Left renal pelvis (tissue), 4 donors: ENCODE measurements around the gene SYNPR. TPM values are rescaled to one million over a fixed set of nuclear protein-coding genes. Genes with fewer than 3 reads are reported as not detected.

Source experiments
- DNase-seq, 4 donors: peaks; one replicate each; pipeline ENCODE4 v3.0.0-alpha.2; 2013; ENCODE audit warnings: low read depth in 4 of 4, low spot score in 3 of 4
- polyA plus RNA-seq, 4 donors: library from polyadenylated mRNA; unstranded; fragments of 120-200 nt; gene quantifications; one replicate each; pipeline ENCODE4 v1.2.1, GENCODE V29; 2013; ENCODE audit not compliant: insufficient read length in 4 of 4

Gene SYNPR
- polyA plus RNA-seq, 4 donors = 0.06 to 0.13 TPM; not detected in 2

DNA sequence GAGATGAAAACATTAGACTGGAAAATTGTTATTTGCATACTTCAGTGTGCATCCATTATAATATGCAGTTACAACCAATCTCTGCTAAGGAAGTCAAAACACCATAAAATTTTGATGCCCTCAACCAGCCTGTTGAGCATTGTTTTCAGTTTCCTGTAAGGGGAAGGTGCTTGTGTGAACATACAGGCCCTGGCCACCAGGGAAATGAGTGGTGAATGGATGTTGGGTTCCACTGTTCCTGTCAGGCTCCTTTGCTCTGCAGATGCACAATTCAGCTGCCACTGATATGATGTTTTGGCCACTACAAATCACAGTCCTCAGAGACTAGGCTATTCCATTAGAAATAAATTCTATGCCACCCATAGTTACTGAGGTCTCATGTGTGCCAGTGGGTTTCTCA lies 184.6 kb downstream of the SYNPR start:
- no peak for DNase-seq

DNA sequence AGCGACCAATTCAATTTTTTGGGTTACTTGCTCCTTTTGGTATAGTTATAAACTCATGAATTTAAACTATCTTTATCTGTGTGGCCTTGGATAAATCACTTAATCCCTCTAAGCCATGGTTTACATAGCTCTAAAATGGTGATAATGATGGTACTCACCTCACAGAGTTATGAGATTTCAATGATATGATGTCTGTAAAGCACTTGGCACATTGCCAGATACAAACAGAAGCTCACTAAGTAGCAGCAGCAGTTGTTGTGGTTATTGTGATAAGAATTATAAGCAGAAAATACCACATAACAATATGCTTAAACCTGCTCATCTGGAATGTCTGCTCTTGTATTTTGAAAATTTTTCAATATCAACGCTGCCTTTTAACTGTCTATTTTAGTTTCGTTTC lies 189.3 kb downstream of the SYNPR start:
- DNase-seq = no peak

DNA sequence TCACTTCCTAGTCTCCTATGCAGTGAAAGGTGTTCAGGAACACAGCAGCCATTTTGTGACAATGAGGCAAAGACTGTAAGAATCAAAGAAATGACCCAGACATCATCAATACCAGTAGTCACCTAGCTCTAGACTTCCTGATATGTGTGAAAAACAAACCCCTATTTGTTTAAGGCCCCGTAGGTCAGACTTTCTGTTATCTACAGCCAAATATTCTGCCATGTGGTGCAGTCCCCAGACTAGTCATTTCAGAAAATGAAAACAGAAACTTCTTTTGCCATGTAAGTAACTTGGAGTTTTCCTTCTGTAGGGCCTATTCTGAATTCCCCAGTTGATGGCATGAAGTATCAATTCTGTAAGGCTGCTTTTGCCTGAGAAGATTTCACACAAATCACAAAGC lies 192.6 kb downstream of the SYNPR start:
- no peak for DNase-seq

DNA sequence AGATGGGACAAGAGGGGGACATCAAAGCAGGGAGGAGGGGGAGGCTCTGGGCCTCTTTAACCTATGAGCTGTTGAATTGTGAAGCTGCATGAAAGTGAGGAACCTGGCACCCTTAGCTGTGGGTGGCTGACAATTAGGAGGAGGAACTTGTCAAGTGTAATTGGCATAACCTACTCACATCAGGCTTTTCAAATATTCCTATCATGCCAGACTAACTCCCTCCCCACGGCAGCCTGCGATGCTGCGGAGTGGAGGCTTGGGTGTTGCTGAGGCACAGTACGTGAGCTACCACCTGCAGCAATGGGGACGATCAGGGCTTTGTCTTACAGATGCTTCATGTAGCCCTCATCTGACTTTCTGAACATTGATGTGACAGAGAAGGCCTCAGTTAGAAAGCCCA lies 193.7 kb downstream of the SYNPR start:
- no peak for DNase-seq

DNA sequence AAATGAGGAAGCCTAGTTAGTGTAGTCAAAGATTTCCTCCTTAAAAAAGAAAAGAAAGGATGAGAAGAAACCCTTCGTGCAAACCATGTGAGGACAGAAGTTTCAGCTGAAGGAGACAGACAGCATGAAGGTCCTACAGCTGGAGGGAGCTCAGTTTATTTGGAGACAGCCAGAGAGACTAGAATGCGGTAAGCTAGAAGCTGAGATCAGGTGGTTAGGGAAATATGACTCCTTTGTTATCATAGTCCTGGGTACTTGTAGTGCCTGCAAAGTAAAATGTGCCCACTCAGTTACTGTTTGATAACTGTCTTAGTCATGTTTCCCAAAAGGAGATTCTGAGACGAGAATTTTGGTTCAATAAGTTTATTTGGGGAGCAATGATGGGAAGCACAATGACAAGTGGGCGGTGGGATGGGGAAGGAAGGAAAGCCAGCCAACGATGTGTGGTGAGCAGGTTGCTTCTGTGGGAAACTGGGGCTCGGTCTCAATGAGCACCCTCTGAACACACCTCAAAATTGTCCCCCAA lies 195.6 kb downstream of the SYNPR start:
- DNase-seq = no peak

DNA sequence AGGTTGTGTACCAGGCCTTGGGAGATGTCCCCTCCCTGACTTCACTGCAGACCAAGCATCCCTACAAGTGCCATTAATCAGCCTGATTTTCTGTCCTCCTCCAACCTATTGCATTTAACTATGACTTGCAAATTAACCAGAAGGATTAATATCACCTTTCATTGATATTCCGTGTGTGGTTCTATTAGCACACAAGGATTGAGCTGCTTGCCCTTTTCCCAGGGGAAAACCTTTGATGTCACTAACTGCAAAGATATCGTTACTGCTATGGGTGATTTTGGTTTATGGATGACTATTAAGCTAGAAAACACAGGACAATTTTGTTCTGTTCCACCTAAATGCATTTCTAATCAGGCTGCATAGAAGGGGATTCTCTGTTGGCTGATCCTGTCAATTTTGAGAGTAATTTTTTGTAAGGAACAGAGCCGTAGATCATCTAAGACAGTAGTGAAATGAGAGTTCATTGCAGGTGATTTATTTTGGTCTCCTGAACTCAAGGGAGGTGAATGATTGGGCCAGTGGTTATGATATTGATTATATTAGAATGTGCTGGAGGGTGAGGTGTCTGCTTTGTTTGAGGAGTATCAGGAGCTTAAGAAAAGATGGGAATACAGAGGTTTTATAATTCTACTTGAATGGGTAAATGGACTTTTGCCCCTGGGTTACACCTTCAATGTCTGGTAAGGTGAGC lies 196.9 kb downstream of the SYNPR start:
- no peak for DNase-seq

DNA sequence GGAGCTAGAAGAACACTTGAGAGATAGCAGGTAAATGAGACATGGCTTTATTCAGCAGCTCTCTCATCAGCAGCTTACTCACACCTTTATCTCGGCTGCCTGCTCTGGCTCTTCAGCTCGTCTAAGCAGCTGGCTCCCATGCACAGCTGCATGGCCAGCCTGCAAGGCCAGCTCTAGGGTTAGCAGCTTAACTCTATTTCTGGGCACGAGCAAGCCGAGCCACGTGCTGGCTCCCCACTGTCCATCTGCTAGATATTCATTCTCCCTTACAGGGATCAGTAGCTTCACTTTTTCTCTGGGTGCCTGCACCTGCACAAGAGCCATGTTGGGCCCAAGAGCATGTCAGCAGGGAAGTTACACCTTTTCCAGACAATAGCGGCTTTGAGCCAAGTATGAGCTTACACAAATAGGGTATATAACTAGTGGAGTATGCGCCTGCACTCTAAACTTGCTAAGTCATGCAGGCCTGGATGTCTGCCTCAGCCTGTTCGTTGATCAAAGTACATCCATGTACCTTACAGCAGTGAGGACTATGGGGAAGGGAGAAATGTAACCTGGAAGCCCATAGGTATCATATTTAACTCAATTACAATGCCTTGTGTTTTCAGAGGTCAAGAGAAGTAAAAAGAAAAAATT lies 199.5 kb downstream of the SYNPR start:
- DNase-seq = no peak

DNA sequence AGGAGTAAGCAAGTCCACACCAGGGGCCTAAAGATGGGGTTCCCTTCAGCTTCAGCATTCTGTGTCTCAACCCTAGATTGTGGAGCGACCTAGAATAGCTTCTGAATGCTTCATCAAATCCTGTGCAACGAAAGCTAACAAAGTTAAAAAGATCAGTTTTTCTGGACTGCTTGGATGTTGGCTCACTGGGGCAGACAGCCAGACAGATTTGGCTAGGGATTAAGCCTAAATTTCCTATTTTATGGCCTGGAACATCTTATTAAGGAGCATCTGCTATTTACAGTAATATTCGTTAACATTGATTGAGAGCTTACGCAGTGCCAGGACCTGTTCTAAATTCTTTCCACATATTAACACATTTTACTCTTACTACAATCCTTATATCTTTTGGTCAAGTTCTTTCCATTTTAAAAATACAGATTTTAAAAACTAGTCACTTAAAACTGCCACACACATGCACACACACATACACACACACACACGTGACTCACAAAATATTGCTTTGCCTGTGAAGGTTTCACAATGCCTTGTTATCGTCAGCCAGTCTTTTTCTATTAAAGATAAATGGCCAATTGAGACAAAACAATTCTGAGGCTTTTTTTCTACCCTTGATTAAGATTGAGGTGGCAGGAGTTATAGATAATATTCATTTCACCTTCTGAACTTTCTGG lies 201.0 kb downstream of the SYNPR start:
- DNase-seq = no peak

DNA sequence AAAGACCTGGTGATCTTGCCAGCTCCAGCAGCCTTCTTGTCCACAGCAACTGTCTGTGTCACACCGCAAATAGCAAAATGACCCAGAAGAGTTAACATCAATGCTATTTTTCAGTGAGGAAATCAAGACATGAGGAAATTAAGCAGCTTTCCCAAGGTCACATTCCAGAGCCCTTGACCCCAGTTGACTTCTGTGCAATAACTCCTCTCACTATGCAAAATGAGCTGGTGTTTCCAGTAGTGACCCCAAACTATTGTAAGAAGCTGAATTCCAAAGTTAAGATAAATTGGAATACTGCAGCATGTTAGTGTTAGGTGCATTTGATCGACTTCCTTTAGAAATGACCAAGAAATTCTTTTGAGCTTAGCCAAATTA lies 201.5 kb downstream of the SYNPR start:
- DNase-seq = peak in 2 of 4 donors; percentile 7 to 10

DNA sequence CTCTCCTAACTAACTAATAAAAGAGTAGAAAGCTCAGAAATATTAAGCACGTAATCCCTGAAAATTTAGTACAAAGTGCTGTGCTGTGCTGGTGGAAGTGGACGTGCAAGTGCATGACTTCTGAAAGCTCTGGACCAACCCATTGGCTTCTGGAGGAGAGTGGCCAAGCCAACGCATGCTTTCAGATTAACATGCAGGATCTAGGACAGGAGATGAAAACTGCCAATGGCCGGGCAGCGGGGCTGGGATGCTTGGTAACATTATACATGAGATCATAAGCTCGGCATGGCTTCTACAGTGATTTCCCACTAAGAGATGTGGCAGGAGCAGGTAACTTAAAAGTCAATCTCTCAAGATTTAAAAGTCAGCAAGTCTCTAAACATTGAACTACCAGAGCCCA lies 203.5 kb downstream of the SYNPR start:
- no peak for DNase-seq

DNA sequence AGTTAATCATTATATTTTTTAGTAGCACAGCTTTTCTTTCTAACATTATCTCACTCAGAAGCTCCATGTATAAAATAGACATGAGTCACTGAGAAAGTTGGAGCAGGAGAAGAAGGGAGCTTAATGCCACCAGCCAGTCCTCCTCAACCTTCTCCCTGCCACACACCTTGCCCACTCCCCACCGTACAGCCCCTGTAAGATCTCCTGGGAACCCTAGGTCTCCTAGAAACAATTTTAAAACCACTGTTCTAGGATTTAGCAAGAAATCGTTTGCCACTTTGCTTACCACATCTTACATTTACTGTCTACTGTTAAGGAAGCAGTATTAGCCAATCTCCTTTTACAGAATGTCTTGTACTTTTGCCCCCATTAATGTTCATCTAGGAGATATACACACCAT lies 204.2 kb downstream of the SYNPR start:
- DNase-seq = no peak

DNA sequence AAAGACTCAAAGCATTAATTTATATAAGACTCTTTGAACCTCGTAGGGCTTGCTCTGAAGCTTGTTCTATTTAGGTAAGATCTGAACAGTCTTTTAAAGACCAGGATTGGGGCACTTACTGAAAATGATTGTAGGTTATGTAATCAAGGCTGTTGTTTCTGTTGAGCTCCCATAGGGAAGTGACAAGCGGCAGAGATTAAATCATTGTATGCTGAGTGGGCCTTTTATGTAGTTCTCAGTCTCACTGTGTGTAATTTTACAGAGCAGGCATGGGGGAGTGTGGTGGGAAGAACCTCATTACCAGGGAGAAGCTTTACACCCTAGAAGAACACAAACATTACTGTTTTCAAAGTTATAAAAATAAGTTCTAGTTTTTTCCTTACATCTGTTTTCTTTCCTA lies 214.4 kb downstream of the SYNPR start:
- DNase-seq = no peak

DNA sequence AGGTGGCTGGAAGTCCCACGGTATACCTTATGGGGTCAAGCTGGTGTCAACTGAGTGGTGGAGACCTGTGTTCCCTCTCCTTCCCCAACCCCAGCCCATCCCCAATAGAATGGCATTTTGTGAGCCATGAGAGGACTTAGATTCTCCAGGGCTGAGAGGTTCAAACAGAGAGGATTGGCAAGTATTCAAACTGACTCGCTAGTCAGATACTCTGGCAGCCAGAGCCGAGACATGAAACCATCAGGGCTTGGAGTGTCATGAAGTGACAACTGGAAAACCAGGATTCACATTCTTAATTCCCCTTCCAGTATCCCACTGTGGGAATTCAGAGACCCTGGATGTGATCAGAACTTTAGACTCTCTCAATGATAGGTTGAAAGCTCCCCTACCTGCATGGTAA lies 215.0 kb downstream of the SYNPR start:
- DNase-seq = no peak

DNA sequence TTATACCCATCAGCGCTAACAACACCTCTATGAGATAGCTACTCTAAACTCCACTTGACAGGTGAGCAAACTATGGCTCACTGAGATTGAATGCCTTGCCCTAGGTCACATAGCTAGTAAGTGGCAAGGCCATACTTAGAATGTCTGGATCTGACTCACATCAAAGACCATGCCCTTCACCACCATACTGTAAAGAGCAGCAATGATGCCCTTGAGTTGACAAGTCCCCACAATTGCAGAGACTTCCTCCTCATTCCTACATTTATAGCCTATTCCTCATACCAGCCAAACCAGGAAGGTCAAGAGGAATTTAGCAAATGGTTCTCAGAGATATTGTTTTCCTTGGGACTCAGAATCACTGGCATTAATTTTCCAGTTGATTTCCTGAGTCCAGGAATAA lies 216.5 kb downstream of the SYNPR start:
- no peak for DNase-seq

DNA sequence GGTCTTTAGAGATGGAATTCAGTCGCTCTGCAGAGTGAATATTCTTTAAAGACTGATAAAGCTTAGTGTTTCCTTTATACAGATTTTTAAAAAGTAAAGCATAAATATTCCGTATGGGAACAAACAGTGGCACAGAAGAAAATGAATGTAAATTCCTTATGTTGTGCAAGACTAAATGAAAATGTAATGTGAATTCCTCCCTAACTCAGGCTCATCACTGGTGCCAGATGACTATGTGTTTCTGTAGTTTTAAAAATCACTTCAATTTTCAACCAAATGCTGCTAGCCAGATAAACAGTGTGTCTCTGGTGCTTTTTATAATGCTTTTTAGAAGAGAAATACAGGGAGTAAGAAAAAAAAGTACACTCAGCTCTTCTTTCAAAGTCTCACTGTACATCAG lies 219.5 kb downstream of the SYNPR start:
- DNase-seq = no peak

DNA sequence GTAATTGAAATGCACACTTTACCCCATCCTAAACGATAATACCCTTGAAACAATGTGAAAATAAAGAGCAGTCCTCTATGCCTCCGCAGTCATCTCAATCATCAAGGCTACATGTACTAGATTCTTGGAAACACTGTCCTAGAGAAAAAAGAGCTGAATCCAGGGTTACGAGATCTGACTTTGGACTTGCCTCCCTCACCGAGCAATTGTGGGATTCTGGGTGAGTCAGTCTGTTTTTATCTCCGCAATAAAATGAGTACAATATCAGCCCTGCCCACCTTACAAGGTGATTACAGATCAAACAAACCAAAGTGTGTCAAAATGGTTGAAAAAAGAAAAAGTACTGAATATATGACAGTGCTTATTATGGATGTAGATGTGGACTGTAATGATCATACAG lies 222.1 kb downstream of the SYNPR start:
- no peak for DNase-seq

DNA sequence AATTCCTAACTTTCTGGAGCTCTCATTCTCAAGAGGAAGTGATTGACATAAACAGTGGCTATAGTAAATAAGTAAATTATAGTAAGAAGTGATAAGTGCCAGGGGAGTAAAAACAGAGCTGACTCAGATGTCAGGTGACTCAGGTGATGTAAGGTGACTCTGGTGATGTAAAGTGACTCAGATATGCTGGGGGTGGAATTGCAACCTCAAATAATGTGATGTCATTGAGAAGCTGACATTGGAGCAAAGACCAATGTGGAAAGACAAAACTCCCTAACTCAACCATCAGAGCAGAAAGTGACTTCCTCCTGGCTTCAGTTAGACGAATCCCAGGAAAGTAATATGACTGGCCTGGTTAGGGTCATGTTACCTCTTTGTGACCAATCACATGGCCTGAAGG lies 230.2 kb downstream of the SYNPR start:
- DNase-seq = no peak

DNA sequence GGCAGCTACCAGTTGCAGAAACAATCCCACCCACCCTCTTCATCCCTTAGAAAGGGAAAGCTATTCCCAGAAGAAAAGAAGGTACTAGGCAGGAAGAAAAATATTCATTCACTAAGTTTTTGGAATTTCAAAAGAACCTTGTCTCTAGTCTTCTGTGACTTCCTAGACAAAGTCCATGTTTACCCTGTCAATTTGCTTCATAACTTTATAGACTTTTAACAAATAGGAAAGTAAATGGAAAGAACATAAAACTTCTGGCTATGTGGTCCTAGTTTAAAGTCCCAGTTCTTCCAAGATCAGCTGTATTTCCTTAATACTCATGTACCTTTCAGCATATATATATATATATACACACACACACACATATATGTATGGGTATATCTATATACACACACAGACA lies 230.7 kb downstream of the SYNPR start:
- no peak for DNase-seq

DNA sequence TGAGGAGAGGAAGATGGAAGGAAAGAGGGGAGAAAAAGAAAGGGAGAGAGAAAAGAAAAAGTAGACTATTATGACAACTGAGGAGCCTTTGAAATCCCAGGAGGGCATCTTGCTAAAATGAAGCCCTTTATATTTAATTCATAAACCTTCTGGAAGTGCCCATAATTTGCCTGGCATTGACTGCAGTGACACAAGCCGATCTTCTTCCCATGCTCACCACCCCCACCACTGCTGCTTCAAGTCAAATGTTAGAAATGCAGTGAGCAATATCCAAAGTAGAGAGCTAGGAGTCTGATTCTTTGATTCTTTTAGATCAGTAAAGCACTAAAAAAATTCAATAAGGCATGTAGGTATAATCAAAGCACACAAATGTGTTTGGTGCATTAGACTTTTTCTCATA lies 235.7 kb downstream of the SYNPR start:
- DNase-seq = no peak

DNA sequence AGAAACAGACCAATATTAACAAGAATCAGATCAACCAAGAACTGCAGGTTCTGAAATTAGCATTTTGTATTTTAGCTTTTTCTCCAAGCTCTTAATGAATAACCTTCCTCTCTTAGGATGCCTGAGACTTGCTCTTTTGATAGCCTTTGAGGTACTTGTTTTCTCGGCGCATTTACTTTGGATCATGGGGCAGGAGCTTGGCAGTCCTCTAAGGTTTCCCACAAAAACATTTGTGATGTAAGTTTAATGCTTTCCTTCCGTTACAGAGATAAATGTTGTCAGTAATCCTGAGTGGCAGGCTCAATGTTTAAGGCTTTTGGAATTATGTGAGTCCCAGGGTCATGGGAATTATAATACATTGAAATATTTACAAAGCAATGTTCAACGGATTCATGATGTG lies 236.6 kb downstream of the SYNPR start:
- no peak for DNase-seq

DNA sequence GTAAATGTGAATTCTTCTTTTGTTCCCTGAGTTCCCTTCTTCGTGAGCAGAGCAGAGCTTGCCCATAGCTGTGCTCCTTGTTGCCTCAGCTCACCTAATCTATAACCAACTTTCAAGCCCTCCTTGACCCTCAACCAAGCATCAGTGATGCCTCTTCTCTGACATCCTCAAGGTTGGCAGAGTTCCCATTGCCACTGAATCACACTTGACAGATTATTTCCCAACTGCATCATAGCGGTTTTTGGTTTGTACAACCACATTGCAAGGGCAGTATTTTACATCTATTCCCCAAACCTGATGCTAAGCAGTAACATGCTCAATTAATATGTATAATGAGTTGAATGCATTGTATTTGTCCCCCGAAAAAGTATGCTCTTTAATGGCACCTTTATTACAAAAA lies 241.3 kb downstream of the SYNPR start:
- DNase-seq = no peak

DNA sequence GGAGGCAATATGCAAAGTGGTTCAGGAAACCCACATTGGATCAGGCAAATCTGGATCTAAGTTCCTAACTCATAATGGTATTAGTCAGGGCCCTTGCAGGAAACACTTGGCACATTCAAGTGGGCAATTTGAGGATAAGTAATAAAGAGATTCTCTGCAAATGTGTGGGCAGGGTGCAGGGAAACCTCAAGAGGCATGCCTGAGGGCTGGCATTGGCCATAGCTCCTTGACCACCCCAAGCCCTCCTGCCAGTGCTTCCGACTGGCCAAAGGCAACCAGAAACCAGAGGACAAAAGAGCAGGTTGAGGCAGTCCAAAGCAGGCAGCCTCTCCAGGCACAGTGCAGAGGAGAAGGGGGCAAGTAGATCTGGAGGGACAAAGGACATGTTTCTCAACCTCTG lies 243.5 kb downstream of the SYNPR start:
- no peak for DNase-seq
